GM23338 (cell line): ENCODE results near the gene EFHB. TPM values are rescaled to one million over a fixed set of nuclear protein-coding genes. Genes with fewer than 3 reads are reported as not detected.

Source experiments
- ATAC-seq: fragments of 200-7000 bp; cut with Tn5 transposase; 3 replicates; pipeline ENCODE4 v1.9.1; 2020
- DNase-seq: peaks from one replicate; pipeline ENCODE4 v3.0.0-alpha.2; 2015; ENCODE audit warnings: low spot score
- H2AFZ ChIP-seq: fragments of 200-600 bp; sonication (generic); 2 replicates; pipeline ENCODE4 v1.8.0; 2016; ENCODE audit warnings: antibody characterized with exemption, mild to moderate bottlenecking, moderate library complexity
- H3F3A ChIP-seq: fragments of 200-600 bp; sonication (generic); replicated peaks from 2 replicates; pipeline ENCODE4 v1.8.0; 2017; ENCODE audit warnings: antibody characterized with exemption, mixed run types, low read depth
- H3K27ac ChIP-seq: fragments of 200-600 bp; sonication (generic); 2 replicates; pipeline ENCODE4 v1.6.1; 2016; ENCODE audit warnings: low read depth
- H3K27me3 ChIP-seq: fragments of 200-600 bp; sonication (generic); 2 replicates; pipeline ENCODE4 v1.8.0; 2016; ENCODE audit warnings: mild to moderate bottlenecking, mixed run types, moderate library complexity; ENCODE audit not compliant: insufficient read depth
- H3K36me3 ChIP-seq: fragments of 200-600 bp; sonication (generic); 2 replicates; pipeline ENCODE4 v1.8.0; 2016; ENCODE audit warnings: mild to moderate bottlenecking; ENCODE audit not compliant: insufficient read depth
- H3K4me1 ChIP-seq: fragments of 200-600 bp; sonication (generic); 2 replicates; pipeline ENCODE4 v1.8.0; 2016; ENCODE audit warnings: mild to moderate bottlenecking, moderate library complexity; ENCODE audit not compliant: insufficient read depth
- H3K4me2 ChIP-seq: fragments of 200-600 bp; sonication (generic); 2 replicates; pipeline ENCODE4 v1.7.1; 2017; ENCODE audit warnings: mixed run types
- H3K4me3 ChIP-seq: fragments of 200-600 bp; sonication (generic); 2 replicates; pipeline ENCODE4 v1.6.1; 2016; ENCODE audit warnings: mixed run types
- H3K79me2 ChIP-seq: fragments of 200-600 bp; sonication (generic); replicated peaks from 2 replicates; pipeline ENCODE4 v1.8.0; 2017; ENCODE audit warnings: mild to moderate bottlenecking; ENCODE audit not compliant: insufficient read depth
- H3K9me2 ChIP-seq: fragments of 200-600 bp; sonication (generic); 2 replicates; pipeline ENCODE4 v1.8.0; 2017; ENCODE audit not compliant: insufficient read depth
- H4K20me1 ChIP-seq: fragments of 200-600 bp; sonication (generic); replicated peaks from 2 replicates; pipeline ENCODE4 v1.8.0; 2017; ENCODE audit warnings: mild to moderate bottlenecking; ENCODE audit not compliant: insufficient read depth
- H3K27ac Mint-ChIP-seq: 2 replicates; pipeline ENCODE4 v1.8.0; 2020; ENCODE audit warnings: inconsistent platforms, mild to moderate bottlenecking, moderate library complexity, mixed read lengths
- H3K27me3 Mint-ChIP-seq: 3 replicates; pipeline ENCODE4 v1.8.0; 2022; ENCODE audit warnings: low read depth, mild to moderate bottlenecking, moderate library complexity, mixed read lengths, inconsistent platforms; ENCODE audit not compliant: insufficient read depth, poor library complexity
- H3K36me3 Mint-ChIP-seq: 3 replicates; pipeline ENCODE4 v1.8.0; 2021; ENCODE audit warnings: low read depth, mild to moderate bottlenecking, inconsistent platforms, moderate library complexity, mixed read lengths
- H3K4me1 Mint-ChIP-seq: 3 replicates; pipeline ENCODE4 v1.8.0; 2020; ENCODE audit warnings: mild to moderate bottlenecking, inconsistent platforms, mixed read lengths
- H3K4me3 Mint-ChIP-seq: 3 replicates; pipeline ENCODE4 v1.8.0; 2021; ENCODE audit warnings: moderate library complexity, mild to moderate bottlenecking, inconsistent platforms, mixed read lengths
- H3K9me3 Mint-ChIP-seq: 3 replicates; pipeline ENCODE4 v1.8.0; 2020; ENCODE audit warnings: moderate library complexity, mild to moderate bottlenecking, inconsistent platforms, mixed read lengths
- CREB1 ChIP-seq: fragments of 250-450 bp; sonication (Bioruptor Pico); IDR thresholded peaks from 2 replicates; pipeline ENCODE4 v1.5.0; 2020; ENCODE audit warnings: low read depth, mild to moderate bottlenecking, moderate library complexity
- EZH2 ChIP-seq: fragments of 200-600 bp; sonication (generic); IDR thresholded peaks from one replicate; pipeline ENCODE4 v1.8.0; 2017; ENCODE audit warnings: antibody characterized with exemption, mild to moderate bottlenecking, low read depth; ENCODE audit not compliant: unreplicated experiment
- EZH2phosphoT487 ChIP-seq: fragments of 200-600 bp; sonication (generic); IDR thresholded peaks from one replicate; pipeline ENCODE4 v1.8.1; 2018; ENCODE audit warnings: antibody characterized with exemption; ENCODE audit not compliant: unreplicated experiment
- JUNB ChIP-seq: IDR thresholded peaks from one replicate; pipeline ENCODE4 v1.6.1; 2016; ENCODE audit warnings: antibody characterized with exemption; ENCODE audit not compliant: unreplicated experiment
- NANOG ChIP-seq: IDR thresholded peaks from 2 replicates; pipeline ENCODE4 v1.6.1; 2016; ENCODE audit warnings: antibody characterized with exemption, borderline replicate concordance
- POLR2AphosphoS5 ChIP-seq: IDR thresholded peaks from 2 replicates; pipeline ENCODE4 v1.6.1; 2016; ENCODE audit warnings: antibody characterized with exemption, low read depth
- STAT1 ChIP-seq: IDR thresholded peaks from one replicate; pipeline ENCODE4 v1.6.1; 2016; ENCODE audit warnings: antibody characterized with exemption; ENCODE audit not compliant: unreplicated experiment
- ZNF114 ChIP-seq: fragments of 250-450 bp; sonication (Bioruptor Pico); IDR thresholded peaks from 2 replicates; pipeline ENCODE4 v1.5.0; 2020; ENCODE audit warnings: mild to moderate bottlenecking, moderate library complexity
- ZNF331 ChIP-seq: fragments of 250-450 bp; sonication (Bioruptor Pico); IDR thresholded peaks from 2 replicates; pipeline ENCODE4 v1.5.0; 2020; ENCODE audit warnings: low read depth, mild to moderate bottlenecking, moderate library complexity
- polyA plus RNA-seq: library from polyadenylated mRNA; unstranded; fragments of >200 nt; fragmentation: Nextera tagmentation; extraction: Ambion mirVana; gene quantifications from 2 replicates; pipeline ENCODE4 v1.2.1, GENCODE V29; 2016
- total RNA-seq: library from RNA; depleted of rRNA; stranded (reverse); fragments of >200 nt; shearing (Covaris generic); gene quantifications from 2 replicates; pipeline ENCODE4 v1.2.3, GENCODE V29; 2014
- TF ChIP-seq, protein P1 (sequence below): fragments of 250-450 bp; sonication (Bioruptor Pico); IDR thresholded peaks from 2 replicates; pipeline ENCODE4 v1.5.0; 2020; ENCODE audit warnings: mild to moderate bottlenecking, moderate library complexity
- TF ChIP-seq, protein P2 (sequence below), 2 experiments: fragments of 200-600 bp in 1 of 2; sonication (generic) in 1 of 2; conservative IDR thresholded peaks; 2 replicates each; pipeline versions ENCODE4 v1.5.1 to v1.6.1; 2016 to 2017; ENCODE audit warnings: antibody characterized with exemption in 2 of 2, low read depth in 2 of 2, mild to moderate bottlenecking in 2 of 2, moderate library complexity in 1 of 2
- TF ChIP-seq, protein P3 (sequence below): IDR thresholded peaks from 2 replicates; pipeline ENCODE4 v1.6.1; 2016; ENCODE audit warnings: antibody characterized with exemption
- TF ChIP-seq, protein P4 (sequence below): IDR thresholded peaks from one replicate; pipeline ENCODE4 v1.6.1; 2018; ENCODE audit warnings: antibody characterized with exemption; ENCODE audit not compliant: unreplicated experiment

The EFHB gene
- total and polyA plus RNA-seq, 2 experiments from 2014 or later: 0.35 to 0.68 TPM

DNA sequence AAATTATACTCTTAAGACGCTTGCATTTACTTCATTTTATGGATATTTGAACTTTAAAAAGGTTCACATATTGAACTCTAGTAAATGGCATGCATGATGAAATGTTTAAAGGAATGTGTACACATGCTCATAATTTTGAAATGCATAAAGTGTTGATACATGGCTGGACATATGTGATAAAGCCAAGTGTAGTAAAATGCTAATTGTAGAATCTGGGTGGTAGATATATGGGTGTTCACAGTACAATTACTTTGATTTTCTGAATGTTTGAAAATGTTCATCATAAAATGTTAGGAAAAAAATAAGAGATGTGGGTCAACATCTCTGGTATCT, 4.2 kb upstream of the EFHB start:
- Histone ChIP-seq H3K36me3 (no peaks in the 10 kb centered on the region), H3K4me3 (no peak overlapping the region), H3K27ac (no peak overlapping the region), H3K9me2 (0 out of 2 replicates have a peak, but pooled peaks cover 3% of the 10 kb centered on the region), H3K27me3 (no peaks in the 10 kb centered on the region), H3K79me2 (no peaks in the 10 kb centered on the region), H3K4me1 (peaks cover 6% of the 10 kb centered on the region), H3F3A (no peaks in the 10 kb centered on the region), H3K4me2 (no peak overlapping the region), H2AFZ (no peak overlapping the region), H4K20me1 (no peaks in the 10 kb centered on the region)
- H3K27me3 Mint-ChIP-seq: peaks cover 4% of the 10 kb centered on the region
- DNase-seq: no peak
- peaks cover 11% of the 10 kb centered on the region; the same call in 2 of the 3 replicates for H3K9me3 Mint-ChIP-seq
- peaks cover 7% of the 10 kb centered on the region for H3K36me3 Mint-ChIP-seq
- TF ChIP-seq NANOG: no peak
- TF ChIP-seq, protein P1, sequence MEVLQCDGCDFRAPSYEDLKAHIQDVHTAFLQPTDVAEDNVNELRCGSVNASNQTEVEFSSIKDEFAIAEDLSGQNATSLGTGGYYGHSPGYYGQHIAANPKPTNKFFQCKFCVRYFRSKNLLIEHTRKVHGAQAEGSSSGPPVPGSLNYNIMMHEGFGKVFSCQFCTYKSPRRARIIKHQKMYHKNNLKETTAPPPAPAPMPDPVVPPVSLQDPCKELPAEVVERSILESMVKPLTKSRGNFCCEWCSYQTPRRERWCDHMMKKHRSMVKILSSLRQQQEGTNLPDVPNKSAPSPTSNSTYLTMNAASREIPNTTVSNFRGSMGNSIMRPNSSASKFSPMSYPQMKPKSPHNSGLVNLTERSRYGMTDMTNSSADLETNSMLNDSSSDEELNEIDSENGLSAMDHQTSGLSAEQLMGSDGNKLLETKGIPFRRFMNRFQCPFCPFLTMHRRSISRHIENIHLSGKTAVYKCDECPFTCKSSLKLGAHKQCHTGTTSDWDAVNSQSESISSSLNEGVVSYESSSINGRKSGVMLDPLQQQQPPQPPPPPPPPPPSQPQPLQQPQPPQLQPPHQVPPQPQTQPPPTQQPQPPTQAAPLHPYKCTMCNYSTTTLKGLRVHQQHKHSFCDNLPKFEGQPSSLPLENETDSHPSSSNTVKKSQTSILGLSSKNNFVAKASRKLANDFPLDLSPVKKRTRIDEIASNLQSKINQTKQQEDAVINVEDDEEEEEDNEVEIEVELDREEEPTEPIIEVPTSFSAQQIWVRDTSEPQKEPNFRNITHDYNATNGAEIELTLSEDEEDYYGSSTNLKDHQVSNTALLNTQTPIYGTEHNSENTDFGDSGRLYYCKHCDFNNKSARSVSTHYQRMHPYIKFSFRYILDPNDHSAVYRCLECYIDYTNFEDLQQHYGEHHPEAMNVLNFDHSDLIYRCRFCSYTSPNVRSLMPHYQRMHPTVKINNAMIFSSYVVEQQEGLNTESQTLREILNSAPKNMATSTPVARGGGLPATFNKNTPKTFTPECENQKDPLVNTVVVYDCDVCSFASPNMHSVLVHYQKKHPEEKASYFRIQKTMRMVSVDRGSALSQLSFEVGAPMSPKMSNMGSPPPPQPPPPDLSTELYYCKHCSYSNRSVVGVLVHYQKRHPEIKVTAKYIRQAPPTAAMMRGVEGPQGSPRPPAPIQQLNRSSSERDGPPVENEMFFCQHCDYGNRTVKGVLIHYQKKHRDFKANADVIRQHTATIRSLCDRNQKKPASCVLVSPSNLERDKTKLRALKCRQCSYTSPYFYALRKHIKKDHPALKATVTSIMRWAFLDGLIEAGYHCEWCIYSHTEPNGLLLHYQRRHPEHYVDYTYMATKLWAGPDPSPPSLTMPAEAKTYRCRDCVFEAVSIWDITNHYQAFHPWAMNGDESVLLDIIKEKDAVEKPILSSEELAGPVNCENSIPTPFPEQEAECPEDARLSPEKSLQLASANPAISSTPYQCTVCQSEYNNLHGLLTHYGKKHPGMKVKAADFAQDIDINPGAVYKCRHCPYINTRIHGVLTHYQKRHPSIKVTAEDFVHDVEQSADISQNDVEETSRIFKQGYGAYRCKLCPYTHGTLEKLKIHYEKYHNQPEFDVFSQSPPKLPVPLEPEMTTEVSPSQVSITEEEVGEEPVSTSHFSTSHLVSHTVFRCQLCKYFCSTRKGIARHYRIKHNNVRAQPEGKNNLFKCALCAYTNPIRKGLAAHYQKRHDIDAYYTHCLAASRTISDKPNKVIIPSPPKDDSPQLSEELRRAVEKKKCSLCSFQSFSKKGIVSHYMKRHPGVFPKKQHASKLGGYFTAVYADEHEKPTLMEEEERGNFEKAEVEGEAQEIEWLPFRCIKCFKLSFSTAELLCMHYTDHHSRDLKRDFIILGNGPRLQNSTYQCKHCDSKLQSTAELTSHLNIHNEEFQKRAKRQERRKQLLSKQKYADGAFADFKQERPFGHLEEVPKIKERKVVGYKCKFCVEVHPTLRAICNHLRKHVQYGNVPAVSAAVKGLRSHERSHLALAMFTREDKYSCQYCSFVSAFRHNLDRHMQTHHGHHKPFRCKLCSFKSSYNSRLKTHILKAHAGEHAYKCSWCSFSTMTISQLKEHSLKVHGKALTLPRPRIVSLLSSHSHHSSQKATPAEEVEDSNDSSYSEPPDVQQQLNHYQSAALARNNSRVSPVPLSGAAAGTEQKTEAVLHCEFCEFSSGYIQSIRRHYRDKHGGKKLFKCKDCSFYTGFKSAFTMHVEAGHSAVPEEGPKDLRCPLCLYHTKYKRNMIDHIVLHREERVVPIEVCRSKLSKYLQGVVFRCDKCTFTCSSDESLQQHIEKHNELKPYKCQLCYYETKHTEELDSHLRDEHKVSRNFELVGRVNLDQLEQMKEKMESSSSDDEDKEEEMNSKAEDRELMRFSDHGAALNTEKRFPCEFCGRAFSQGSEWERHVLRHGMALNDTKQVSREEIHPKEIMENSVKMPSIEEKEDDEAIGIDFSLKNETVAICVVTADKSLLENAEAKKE: no peak
- TF ChIP-seq CREB1 (CRISPR knock-in tag): no peak
- TF ChIP-seq EZH2phosphoT487: no peak
- no peak for TF ChIP-seq JUNB
- TF ChIP-seq, protein P2, sequence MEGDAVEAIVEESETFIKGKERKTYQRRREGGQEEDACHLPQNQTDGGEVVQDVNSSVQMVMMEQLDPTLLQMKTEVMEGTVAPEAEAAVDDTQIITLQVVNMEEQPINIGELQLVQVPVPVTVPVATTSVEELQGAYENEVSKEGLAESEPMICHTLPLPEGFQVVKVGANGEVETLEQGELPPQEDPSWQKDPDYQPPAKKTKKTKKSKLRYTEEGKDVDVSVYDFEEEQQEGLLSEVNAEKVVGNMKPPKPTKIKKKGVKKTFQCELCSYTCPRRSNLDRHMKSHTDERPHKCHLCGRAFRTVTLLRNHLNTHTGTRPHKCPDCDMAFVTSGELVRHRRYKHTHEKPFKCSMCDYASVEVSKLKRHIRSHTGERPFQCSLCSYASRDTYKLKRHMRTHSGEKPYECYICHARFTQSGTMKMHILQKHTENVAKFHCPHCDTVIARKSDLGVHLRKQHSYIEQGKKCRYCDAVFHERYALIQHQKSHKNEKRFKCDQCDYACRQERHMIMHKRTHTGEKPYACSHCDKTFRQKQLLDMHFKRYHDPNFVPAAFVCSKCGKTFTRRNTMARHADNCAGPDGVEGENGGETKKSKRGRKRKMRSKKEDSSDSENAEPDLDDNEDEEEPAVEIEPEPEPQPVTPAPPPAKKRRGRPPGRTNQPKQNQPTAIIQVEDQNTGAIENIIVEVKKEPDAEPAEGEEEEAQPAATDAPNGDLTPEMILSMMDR (conservative IDR thresholded peaks at IDR 0.05; ENCODE audit: low read depth in 2 of 2): no peak
- TF ChIP-seq STAT1: no peak
- TF ChIP-seq POLR2AphosphoS5: no peak
- TF ChIP-seq, protein P3, sequence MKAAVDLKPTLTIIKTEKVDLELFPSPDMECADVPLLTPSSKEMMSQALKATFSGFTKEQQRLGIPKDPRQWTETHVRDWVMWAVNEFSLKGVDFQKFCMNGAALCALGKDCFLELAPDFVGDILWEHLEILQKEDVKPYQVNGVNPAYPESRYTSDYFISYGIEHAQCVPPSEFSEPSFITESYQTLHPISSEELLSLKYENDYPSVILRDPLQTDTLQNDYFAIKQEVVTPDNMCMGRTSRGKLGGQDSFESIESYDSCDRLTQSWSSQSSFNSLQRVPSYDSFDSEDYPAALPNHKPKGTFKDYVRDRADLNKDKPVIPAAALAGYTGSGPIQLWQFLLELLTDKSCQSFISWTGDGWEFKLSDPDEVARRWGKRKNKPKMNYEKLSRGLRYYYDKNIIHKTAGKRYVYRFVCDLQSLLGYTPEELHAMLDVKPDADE: no peak
- TF ChIP-seq EZH2: no peak
- TF ChIP-seq, protein P4, sequence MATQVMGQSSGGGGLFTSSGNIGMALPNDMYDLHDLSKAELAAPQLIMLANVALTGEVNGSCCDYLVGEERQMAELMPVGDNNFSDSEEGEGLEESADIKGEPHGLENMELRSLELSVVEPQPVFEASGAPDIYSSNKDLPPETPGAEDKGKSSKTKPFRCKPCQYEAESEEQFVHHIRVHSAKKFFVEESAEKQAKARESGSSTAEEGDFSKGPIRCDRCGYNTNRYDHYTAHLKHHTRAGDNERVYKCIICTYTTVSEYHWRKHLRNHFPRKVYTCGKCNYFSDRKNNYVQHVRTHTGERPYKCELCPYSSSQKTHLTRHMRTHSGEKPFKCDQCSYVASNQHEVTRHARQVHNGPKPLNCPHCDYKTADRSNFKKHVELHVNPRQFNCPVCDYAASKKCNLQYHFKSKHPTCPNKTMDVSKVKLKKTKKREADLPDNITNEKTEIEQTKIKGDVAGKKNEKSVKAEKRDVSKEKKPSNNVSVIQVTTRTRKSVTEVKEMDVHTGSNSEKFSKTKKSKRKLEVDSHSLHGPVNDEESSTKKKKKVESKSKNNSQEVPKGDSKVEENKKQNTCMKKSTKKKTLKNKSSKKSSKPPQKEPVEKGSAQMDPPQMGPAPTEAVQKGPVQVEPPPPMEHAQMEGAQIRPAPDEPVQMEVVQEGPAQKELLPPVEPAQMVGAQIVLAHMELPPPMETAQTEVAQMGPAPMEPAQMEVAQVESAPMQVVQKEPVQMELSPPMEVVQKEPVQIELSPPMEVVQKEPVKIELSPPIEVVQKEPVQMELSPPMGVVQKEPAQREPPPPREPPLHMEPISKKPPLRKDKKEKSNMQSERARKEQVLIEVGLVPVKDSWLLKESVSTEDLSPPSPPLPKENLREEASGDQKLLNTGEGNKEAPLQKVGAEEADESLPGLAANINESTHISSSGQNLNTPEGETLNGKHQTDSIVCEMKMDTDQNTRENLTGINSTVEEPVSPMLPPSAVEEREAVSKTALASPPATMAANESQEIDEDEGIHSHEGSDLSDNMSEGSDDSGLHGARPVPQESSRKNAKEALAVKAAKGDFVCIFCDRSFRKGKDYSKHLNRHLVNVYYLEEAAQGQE: no peak
- TF ChIP-seq ZNF114 (CRISPR knock-in tag): no peak
- no peak for TF ChIP-seq ZNF331 (CRISPR knock-in tag)
- no peak for ATAC-seq
- H3K27ac Mint-ChIP-seq: no peak overlapping the region
- peaks cover 11% of the 10 kb centered on the region for H3K4me1 Mint-ChIP-seq
- no peak overlapping the region for H3K4me3 Mint-ChIP-seq
